ENCODE measurements around the gene NT5C2. TPM values are rescaled to one million over a fixed set of nuclear protein-coding genes. Genes with fewer than 3 reads are reported as not detected.

Gene NT5C2
- total and polyA plus RNA-seq, 2 of the 4 experiments (the other 2 are of a cell fraction): 60.0 to 65.1 TPM

- dilution Hi-C loops (cut with HindIII; ENCODE audit: low sequenced_read_pairs, unreplicated experiment): no loop called here
- Histone ChIP-seq H2BK5ac (ENCODE audit: low read depth, low read length, poor library complexity, severe bottlenecking) (peak overlapping the region; percentile 22), H3K9ac (ENCODE audit: low read depth, low read length) (no peak overlapping the region), H4K8ac (ENCODE audit: low read depth in 2 of 2, low read length in 2 of 2) (peak overlapping the region; percentile 4 to 72; a peak in 1 of 4 replicates), H3K36me3 (ENCODE audit: control insufficient read depth, insufficient read depth, low read length) (no peaks in the 10 kb centered on the region), H3K9me3 (ENCODE audit: control insufficient read depth, insufficient read depth, low read length) (no peaks in the 10 kb centered on the region), H3K79me1 (ENCODE audit: low read depth in 1 of 2, low read length in 2 of 2) (peaks cover 23 to 76% of the 10 kb centered on the region in 2 experiments; a peak in 3 of 4 replicates), H3K18ac (ENCODE audit: low read depth, low read length) (peak overlapping the region; percentile 48; the same call in 1 of the 2 replicates), H3K4ac (ENCODE audit: low read depth, low read length) (peak overlapping the region; percentile 38), H2BK120ac (ENCODE audit: low read depth, low read length) (peak overlapping the region; percentile 71), H4K91ac (ENCODE audit: insufficient read depth, low read depth, low read length) (peak overlapping the region; percentile 42), H2AK9ac (replicated peaks; ENCODE audit: low read depth, low read length, poor library complexity) (no peak overlapping the region), H3K27ac (ENCODE audit: insufficient read depth, low read length) (peak overlapping the region; percentile 32; the same call in 1 of the 2 replicates), H3K4me1 (ENCODE audit: control insufficient read depth, insufficient read depth, low read length) (peaks cover 38% of the 10 kb centered on the region), H4K5ac (ENCODE audit: low read depth, low read length) (peak overlapping the region; percentile 75; the same call in 1 of the 2 replicates), H2AK5ac (ENCODE audit: low read depth, low read length) (peak overlapping the region; percentile 3; the same call in 1 of the 2 replicates), H3K23ac (ENCODE audit: low read depth, low read length) (peak overlapping the region; percentile 6; the same call in 1 of the 2 replicates), H3K14ac (replicated peaks; ENCODE audit: low read depth, low read length) (peak overlapping the region; percentile 45), H2BK20ac (ENCODE audit: low read depth, low read length) (peak overlapping the region; percentile 60; the same call in 1 of the 2 replicates), H3K9me1 (ENCODE audit: insufficient read depth, low read length) (peaks cover 31% of the 10 kb centered on the region), H4K20me1 (ENCODE audit: insufficient read depth, low read length) (no peaks in the 10 kb centered on the region), H2BK15ac (ENCODE audit: low read depth, low read length) (peak overlapping the region; percentile 26; the same call in 2 of the 3 replicates), H3K4me3 (ENCODE audit: insufficient read depth, low read depth, low read length) (no peak overlapping the region), H3K56ac (ENCODE audit: extremely low read depth, insufficient read depth, low read length) (peak overlapping the region; percentile 13; the same call in 1 of the 2 replicates), H3K4me2 (ENCODE audit: low read depth, low read length) (0 out of 2 replicates have a peak overlapping the region, but pooled peaks have one; percentile 7), H3K27me3 (ENCODE audit: control insufficient read depth, insufficient read depth, low read length) (no peaks in the 10 kb centered on the region), H2AFZ (replicated peaks; ENCODE audit: low read length, poor library complexity) (no peak overlapping the region)
- TF ChIP-seq SMC3 (IDR thresholded peaks at IDR 0.05; ENCODE audit: low read depth, low read length) (no peak), POLR2A (IDR thresholded peaks at IDR 0.05; ENCODE audit: low read depth, low read length) (peak; percentile 72; the same call in 1 of the 2 replicates), NFE2L2 (IDR thresholded peaks at IDR 0.05; ENCODE audit: low read depth, low read length) (no peak)
- TF ChIP-seq, protein P1, sequence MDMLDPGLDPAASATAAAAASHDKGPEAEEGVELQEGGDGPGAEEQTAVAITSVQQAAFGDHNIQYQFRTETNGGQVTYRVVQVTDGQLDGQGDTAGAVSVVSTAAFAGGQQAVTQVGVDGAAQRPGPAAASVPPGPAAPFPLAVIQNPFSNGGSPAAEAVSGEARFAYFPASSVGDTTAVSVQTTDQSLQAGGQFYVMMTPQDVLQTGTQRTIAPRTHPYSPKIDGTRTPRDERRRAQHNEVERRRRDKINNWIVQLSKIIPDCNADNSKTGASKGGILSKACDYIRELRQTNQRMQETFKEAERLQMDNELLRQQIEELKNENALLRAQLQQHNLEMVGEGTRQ (IDR thresholded peaks at IDR 0.05; ENCODE audit: low read depth, low read length): no peak; the same call in 1 of the 2 replicates
- ATAC-seq (ENCODE audit: low read depth) (peak; percentile 50), DNase-seq (peak; percentile 84)
- in situ Hi-C loops (cut with MboI; ENCODE audit: low sequenced_read_pairs): no loop called here
- no CpG with 5 or more reads among the region's 2 CpGs for WGBS, 2 experiments (ENCODE audit: extremely low coverage in 2 of 2, insufficient read length in 1 of 2)
- intact Hi-C loops (cut with micrococcal nuclease): no loop called here
- ChIA-PET POLR2A (ENCODE audit: unreplicated experiment) (interaction anchor here (0.6 kb wide), 1 partner anchor 121 kb away, joined by 3 read pairs; the partner anchor contains the start of gene CNNM2), CTCF (interaction anchor here (1.0 kb wide), 1 partner anchor 15 kb away, joined by 3 read pairs; no protein-coding TSS in a partner anchor)
- no TSS peak for BruUV-seq (replicated peaks)
These were observed 154.5 kb downstream of the NT5C2 start for GRCh38 chr10:103038570-103038969.

Other genes with a start within 250 kb of the NT5C2 start
- gene RPEL1, start 52.6 kb upstream of the NT5C2 start, total RNA-seq (2012; rRNA removed): under 0.01 and 0.28 TPM in 2 replicates
- 0.07 and 0.26 TPM in 2 replicates for gene RPEL1, start 52.6 kb upstream of the NT5C2 start, polyA plus RNA-seq (2012; rRNA removed)
- 4.5 and 6.4 TPM in 2 replicates for gene INA, start 83.9 kb upstream of the NT5C2 start, total RNA-seq (2012; rRNA removed)
- gene INA, start 83.9 kb upstream of the NT5C2 start, polyA plus RNA-seq (2012; rRNA removed): 7.5 and 8.8 TPM in 2 replicates
- gene PCGF6, start 157.9 kb upstream of the NT5C2 start, total RNA-seq (2012; rRNA removed): 6.5 and 10.0 TPM in 2 replicates
- 4.0 and 4.9 TPM in 2 replicates for gene PCGF6, start 157.9 kb upstream of the NT5C2 start, polyA plus RNA-seq (2012; rRNA removed)
- gene TAF5, start 174.7 kb upstream of the NT5C2 start, total RNA-seq (2012; rRNA removed): 3.6 and 5.0 TPM in 2 replicates
- gene TAF5, start 174.7 kb upstream of the NT5C2 start, polyA plus RNA-seq (2012; rRNA removed): 1.7 and 1.9 TPM in 2 replicates
- gene ATP5MK, start 203.2 kb upstream of the NT5C2 start, total RNA-seq (2012; rRNA removed): 101 and 128 TPM in 2 replicates
- gene ATP5MK, start 203.2 kb upstream of the NT5C2 start, polyA plus RNA-seq (2012; rRNA removed): 73.4 and 89.8 TPM in 2 replicates
- 49.7 and 56.8 TPM in 2 replicates for gene PDCD11, start 203.4 kb upstream of the NT5C2 start, total RNA-seq (2012; rRNA removed)
- gene PDCD11, start 203.4 kb upstream of the NT5C2 start, polyA plus RNA-seq (2012; rRNA removed): 20.0 and 20.4 TPM in 2 replicates

Data from IMR-90 (cell line).